ENCODE measurements around the gene GNB2. TPM values are rescaled to one million over a fixed set of nuclear protein-coding genes. Genes with fewer than 3 reads are reported as not detected.
A peak's percentile ranks its signal among the peaks of the same experiment; 100 is the strongest.

GNB2 gene
- total and polyA plus RNA-seq, 8 donors = 52.9 to 290 (median 161) TPM

- H3K4me1 ChIP-seq = peaks cover 8 to 17% (median 15%) of the 10 kb centered on the region in 4 donors
- H3K4me3 ChIP-seq = peak within 1 kb of the TSS in 3 of 4 donors; percentile 10 to 28 (median 11)
- intact Hi-C loops (cut with DNase I; ENCODE audit: low total_unique reads) = no loop called here
- peaks cover 0 to 7% (median 0%) of the 10 kb centered on the region in 4 donors for H3K9me3 ChIP-seq
- DNase-seq = no peak
- TF ChIP-seq POLR2A (IDR thresholded peaks at IDR 0.05) (no peak), CTCF (IDR thresholded peaks at IDR 0.05) (no peak), POLR2AphosphoS5 (IDR thresholded peaks at IDR 0.05) (no peak), EP300 (IDR thresholded peaks at IDR 0.05) (no peak)
- H3K36me3 ChIP-seq = no peaks in the 10 kb centered on the region
- WGBS, 5 donors = 2 to 6% (median 3%) methylated on average over 15 to 21 of the region's 21 CpGs
- H3K27ac ChIP-seq = no peak within 1 kb of the TSS
- H3K27me3 ChIP-seq = peaks cover 7 to 70% (median 37%) of the 10 kb centered on the region in 3 donors
Observed at GRCh38 chr7:100720279-100720670, 46.7 kb downstream of the GNB2 start, which contains the start of gene EPO. Gene EPO, plus strand, starts transcription at chr7:100720468. Its CDS starts 513 bp downstream, at chr7:100720981.

GRCh38 chr7:100720671-100721504 lies 47.3 kb downstream of the GNB2 start:
- Histone ChIP-seq H3K9me3 (peaks cover 0 to 7% (median 0%) of the 10 kb centered on the region in 4 donors), H3K4me1 (peaks cover 8 to 21% (median 17%) of the 10 kb centered on the region in 4 donors), H3K36me3 (no peaks in the 10 kb centered on the region), H3K27me3 (peaks cover 7 to 70% (median 37%) of the 10 kb centered on the region in 3 donors), H3K4me3 (peak overlapping the region in 3 of 4 donors; percentile 10 to 28 (median 11)), H3K27ac (no peak overlapping the region)
- 3 to 11% (median 5%) methylated on average over 28 to 56 of the region's 56 CpGs for WGBS, 5 donors
- no peak for TF ChIP-seq EP300 (IDR thresholded peaks at IDR 0.05)
- no peak for TF ChIP-seq POLR2A (IDR thresholded peaks at IDR 0.05)
- TF ChIP-seq CTCF (IDR thresholded peaks at IDR 0.05) = no peak
- no peak for TF ChIP-seq POLR2AphosphoS5 (IDR thresholded peaks at IDR 0.05)
- no peak for DNase-seq
- intact Hi-C loops (cut with DNase I; ENCODE audit: low total_unique reads) = no loop called here

GRCh38 chr7:100721505-100721812 lies 47.9 kb downstream of the GNB2 start:
- H3K4me3 ChIP-seq = no peak overlapping the region
- H3K27ac ChIP-seq = no peak overlapping the region
- TF ChIP-seq POLR2A (IDR thresholded peaks at IDR 0.05) (no peak), POLR2AphosphoS5 (IDR thresholded peaks at IDR 0.05) (no peak), CTCF (IDR thresholded peaks at IDR 0.05) (no peak), EP300 (IDR thresholded peaks at IDR 0.05) (no peak)
- H3K9me3 ChIP-seq = peaks cover 0 to 7% (median 0%) of the 10 kb centered on the region in 4 donors
- intact Hi-C loops (cut with DNase I; ENCODE audit: low total_unique reads) = no loop called here
- no peak for DNase-seq
- peaks cover 8 to 21% (median 17%) of the 10 kb centered on the region in 4 donors for H3K4me1 ChIP-seq
- 60 to 83% (median 73%) methylated on average over 1 to 8 of the region's 8 CpGs for WGBS, 5 donors
- H3K27me3 ChIP-seq = peaks cover 7 to 66% (median 37%) of the 10 kb centered on the region in 3 donors
- no peaks in the 10 kb centered on the region for H3K36me3 ChIP-seq

- Histone ChIP-seq H3K27me3 (peaks cover 7 to 62% (median 37%) of the 10 kb centered on the region in 3 donors), H3K4me1 (peaks cover 8 to 21% (median 17%) of the 10 kb centered on the region in 4 donors), H3K9me3 (peaks cover 0 to 6% (median 0%) of the 10 kb centered on the region in 4 donors), H3K36me3 (no peaks in the 10 kb centered on the region), H3K27ac (no peak overlapping the region), H3K4me3 (no peak overlapping the region)
- no peak for DNase-seq
- TF ChIP-seq EP300 (IDR thresholded peaks at IDR 0.05) = no peak
- no peak for TF ChIP-seq POLR2A (IDR thresholded peaks at IDR 0.05)
- no peak for TF ChIP-seq POLR2AphosphoS5 (IDR thresholded peaks at IDR 0.05)
- TF ChIP-seq CTCF (IDR thresholded peaks at IDR 0.05) = no peak
- intact Hi-C loops (cut with DNase I; ENCODE audit: low total_unique reads) = no loop called here
- WGBS, 5 donors = 71 to 86% (median 81%) methylated on average over 9 to 17 of the region's 17 CpGs
Observed at GRCh38 chr7:100722480-100723212, 49.1 kb downstream of the GNB2 start.

Data from stomach (tissue), 9 donors.